Panc1 (cell line): Measurements from ENCODE around the gene DAB2IP.

ENCODE experiments used
- CTCF ChIP-seq: fragments of 450-650 bp; IDR thresholded peaks from 2 replicates; pipeline ENCODE4 v1.5.1; 2017; ENCODE audit warnings: mild to moderate bottlenecking
- POLR2AphosphoS5 ChIP-seq: IDR thresholded peaks from 2 replicates; pipeline ENCODE4 v1.6.1; 2012; ENCODE audit warnings: mild to moderate bottlenecking, low read depth, low read length, moderate library complexity
- SIN3A ChIP-seq: IDR thresholded peaks from 2 replicates; pipeline ENCODE4 v1.6.1; 2012; ENCODE audit warnings: low read depth, mild to moderate bottlenecking, low read length, moderate library complexity, borderline replicate concordance; ENCODE audit not compliant: insufficient read depth
- TCF7L2 ChIP-seq: IDR thresholded peaks from 2 replicates; pipeline ENCODE4 v1.6.1; 2011; ENCODE audit warnings: mild to moderate bottlenecking, low read depth, low read length, inconsistent platforms
- TF ChIP-seq, protein P1 (sequence below), 2 experiments: IDR thresholded peaks; 2 replicates each; pipeline ENCODE4 v1.6.1; 2011 to 2012; ENCODE audit warnings: low read depth in 2 of 2, control low read depth in 1 of 2, low read length in 1 of 2, mild to moderate bottlenecking in 1 of 2, moderate library complexity in 1 of 2; ENCODE audit not compliant: insufficient read depth in 1 of 2

GRCh38 chr9:121729769-121730562 is 78.5 kb downstream of the DAB2IP start:
- TF ChIP-seq CTCF: no peak
- no peak for TF ChIP-seq POLR2AphosphoS5
- TF ChIP-seq, protein P1, sequence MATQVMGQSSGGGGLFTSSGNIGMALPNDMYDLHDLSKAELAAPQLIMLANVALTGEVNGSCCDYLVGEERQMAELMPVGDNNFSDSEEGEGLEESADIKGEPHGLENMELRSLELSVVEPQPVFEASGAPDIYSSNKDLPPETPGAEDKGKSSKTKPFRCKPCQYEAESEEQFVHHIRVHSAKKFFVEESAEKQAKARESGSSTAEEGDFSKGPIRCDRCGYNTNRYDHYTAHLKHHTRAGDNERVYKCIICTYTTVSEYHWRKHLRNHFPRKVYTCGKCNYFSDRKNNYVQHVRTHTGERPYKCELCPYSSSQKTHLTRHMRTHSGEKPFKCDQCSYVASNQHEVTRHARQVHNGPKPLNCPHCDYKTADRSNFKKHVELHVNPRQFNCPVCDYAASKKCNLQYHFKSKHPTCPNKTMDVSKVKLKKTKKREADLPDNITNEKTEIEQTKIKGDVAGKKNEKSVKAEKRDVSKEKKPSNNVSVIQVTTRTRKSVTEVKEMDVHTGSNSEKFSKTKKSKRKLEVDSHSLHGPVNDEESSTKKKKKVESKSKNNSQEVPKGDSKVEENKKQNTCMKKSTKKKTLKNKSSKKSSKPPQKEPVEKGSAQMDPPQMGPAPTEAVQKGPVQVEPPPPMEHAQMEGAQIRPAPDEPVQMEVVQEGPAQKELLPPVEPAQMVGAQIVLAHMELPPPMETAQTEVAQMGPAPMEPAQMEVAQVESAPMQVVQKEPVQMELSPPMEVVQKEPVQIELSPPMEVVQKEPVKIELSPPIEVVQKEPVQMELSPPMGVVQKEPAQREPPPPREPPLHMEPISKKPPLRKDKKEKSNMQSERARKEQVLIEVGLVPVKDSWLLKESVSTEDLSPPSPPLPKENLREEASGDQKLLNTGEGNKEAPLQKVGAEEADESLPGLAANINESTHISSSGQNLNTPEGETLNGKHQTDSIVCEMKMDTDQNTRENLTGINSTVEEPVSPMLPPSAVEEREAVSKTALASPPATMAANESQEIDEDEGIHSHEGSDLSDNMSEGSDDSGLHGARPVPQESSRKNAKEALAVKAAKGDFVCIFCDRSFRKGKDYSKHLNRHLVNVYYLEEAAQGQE (IDR thresholded peaks at IDR 0.05; ENCODE audit: insufficient read depth in 1 of 2, low read depth in 2 of 2, low read length in 1 of 2): no peak
- no peak for TF ChIP-seq SIN3A
- no peak for TF ChIP-seq TCF7L2
